ENCODE measurements around the gene ZNF3. TPM values are rescaled to one million over a fixed set of nuclear protein-coding genes. Genes with fewer than 3 reads are reported as not detected.

ZNF3 gene
- total and polyA plus RNA-seq, 9 of the 15 experiments (the other 6 are each of a cell fraction or from before 2014, with no cell fraction given): 30.0 to 64.9 (median 51.5) TPM

DNA sequence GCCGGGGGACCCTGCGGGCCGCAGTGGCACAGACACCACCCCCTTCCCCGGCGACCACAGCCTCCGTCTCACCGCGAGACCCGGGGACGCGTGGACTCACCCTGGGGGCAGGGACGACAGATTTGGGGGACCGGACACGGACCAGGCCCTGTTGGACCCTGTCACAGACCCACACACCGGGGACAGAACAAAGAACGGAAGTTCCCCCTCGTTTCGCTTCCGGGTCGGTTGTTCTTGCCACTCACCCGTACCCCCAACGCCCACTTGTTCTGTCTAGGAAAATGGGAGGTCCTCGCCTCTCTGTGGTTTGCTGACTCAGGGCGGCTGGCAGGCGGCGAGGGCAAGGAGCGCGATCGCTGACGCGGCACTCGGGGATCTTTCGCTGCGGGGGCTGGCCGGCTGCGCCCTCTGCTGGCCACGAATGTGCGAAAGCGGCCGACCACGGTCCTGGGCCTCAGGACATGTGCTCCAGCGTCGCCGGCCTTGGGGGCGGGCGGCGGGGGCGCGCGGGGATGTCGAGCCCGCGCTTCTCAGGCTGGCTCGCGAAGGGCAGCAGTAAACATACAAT is at the start of gene ZNF3 (continued):
- TF ChIP-seq ZNF507 (tag; conservative IDR thresholded peaks at IDR 0.05) (no peak; the same call in 1 of the 2 replicates), SMARCA4 (IDR thresholded peaks at IDR 0.05) (0 out of 2 replicates have a peak, but pooled peaks have one; percentile 7), SMAD4 (CRISPR knock-in tag; conservative IDR thresholded peaks at IDR 0.05) (peak; percentile 75), ZSCAN32 (CRISPR knock-in tag; IDR thresholded peaks at IDR 0.05) (0 out of 2 replicates have a peak, but pooled peaks have one; percentile 29), KLF10 (CRISPR knock-in tag; IDR thresholded peaks at IDR 0.05) (no peak), FUS (optimal IDR thresholded peaks at IDR 0.05; ENCODE audit: low read depth, low read length) (peak; percentile 53), PML (IDR thresholded peaks at IDR 0.05; ENCODE audit: low read length) (peak; percentile 74), MEF2A (IDR thresholded peaks at IDR 0.05; ENCODE audit: control insufficient read depth, low read depth, low read length) (0 out of 2 replicates have a peak, but pooled peaks have one; percentile 58), EZH2 (IDR thresholded peaks at IDR 0.05; ENCODE audit: borderline replicate concordance, low read depth, low read length) (no peak), HDAC2 (IDR thresholded peaks at IDR 0.05) (peak; percentile 17; the same call in 1 of the 2 replicates), SUPT5H (IDR thresholded peaks at IDR 0.05) (peak; percentile 86), CBX3 (IDR thresholded peaks at IDR 0.05; ENCODE audit: borderline replicate concordance in 1 of 2, low read length in 2 of 2) (peak in 1 of 2 experiments; percentile 93; a peak in 2 of 3 replicates), SMC3 (conservative IDR thresholded peaks at IDR 0.05; ENCODE audit: insufficient read depth, low read depth, low read length) (peak; percentile 91), ZNF707 (CRISPR knock-in tag; conservative IDR thresholded peaks at IDR 0.05) (no peak), U2AF1 (optimal IDR thresholded peaks at IDR 0.05; ENCODE audit: low read depth, low read length) (peak; percentile 80), SIX5 (IDR thresholded peaks at IDR 0.05; ENCODE audit: borderline replicate concordance in 1 of 2, insufficient read depth in 1 of 2, low read depth in 1 of 2, low read length in 2 of 2) (peak; percentile 48 to 57; a peak in 3 of 4 replicates), POLR2B (IDR thresholded peaks at IDR 0.05; ENCODE audit: low read depth, partially characterized antibody) (peak; percentile 85), NR2F6 (CRISPR knock-in tag; IDR thresholded peaks at IDR 0.05) (no peak)
- TF ChIP-seq, protein P1, sequence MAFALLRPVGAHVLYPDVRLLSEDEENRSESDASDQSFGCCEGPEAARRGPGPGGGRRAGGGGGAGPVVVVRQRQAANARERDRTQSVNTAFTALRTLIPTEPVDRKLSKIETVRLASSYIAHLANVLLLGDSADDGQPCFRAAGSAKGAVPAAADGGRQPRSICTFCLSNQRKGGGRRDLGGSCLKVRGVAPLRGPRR (CRISPR knock-in tag; IDR thresholded peaks at IDR 0.05): no peak
- TF ChIP-seq, protein P2, sequence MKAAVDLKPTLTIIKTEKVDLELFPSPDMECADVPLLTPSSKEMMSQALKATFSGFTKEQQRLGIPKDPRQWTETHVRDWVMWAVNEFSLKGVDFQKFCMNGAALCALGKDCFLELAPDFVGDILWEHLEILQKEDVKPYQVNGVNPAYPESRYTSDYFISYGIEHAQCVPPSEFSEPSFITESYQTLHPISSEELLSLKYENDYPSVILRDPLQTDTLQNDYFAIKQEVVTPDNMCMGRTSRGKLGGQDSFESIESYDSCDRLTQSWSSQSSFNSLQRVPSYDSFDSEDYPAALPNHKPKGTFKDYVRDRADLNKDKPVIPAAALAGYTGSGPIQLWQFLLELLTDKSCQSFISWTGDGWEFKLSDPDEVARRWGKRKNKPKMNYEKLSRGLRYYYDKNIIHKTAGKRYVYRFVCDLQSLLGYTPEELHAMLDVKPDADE (conservative IDR thresholded peaks at IDR 0.05; ENCODE audit: control insufficient read depth, low read depth, low read length): peak; percentile 86; the same call in 1 of the 2 replicates
- TF ChIP-seq, protein P3, sequence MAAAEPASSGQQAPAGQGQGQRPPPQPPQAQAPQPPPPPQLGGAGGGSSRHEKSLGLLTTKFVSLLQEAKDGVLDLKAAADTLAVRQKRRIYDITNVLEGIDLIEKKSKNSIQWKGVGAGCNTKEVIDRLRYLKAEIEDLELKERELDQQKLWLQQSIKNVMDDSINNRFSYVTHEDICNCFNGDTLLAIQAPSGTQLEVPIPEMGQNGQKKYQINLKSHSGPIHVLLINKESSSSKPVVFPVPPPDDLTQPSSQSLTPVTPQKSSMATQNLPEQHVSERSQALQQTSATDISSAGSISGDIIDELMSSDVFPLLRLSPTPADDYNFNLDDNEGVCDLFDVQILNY (CRISPR knock-in tag; IDR thresholded peaks at IDR 0.05): no peak
- TF ChIP-seq, protein P4, sequence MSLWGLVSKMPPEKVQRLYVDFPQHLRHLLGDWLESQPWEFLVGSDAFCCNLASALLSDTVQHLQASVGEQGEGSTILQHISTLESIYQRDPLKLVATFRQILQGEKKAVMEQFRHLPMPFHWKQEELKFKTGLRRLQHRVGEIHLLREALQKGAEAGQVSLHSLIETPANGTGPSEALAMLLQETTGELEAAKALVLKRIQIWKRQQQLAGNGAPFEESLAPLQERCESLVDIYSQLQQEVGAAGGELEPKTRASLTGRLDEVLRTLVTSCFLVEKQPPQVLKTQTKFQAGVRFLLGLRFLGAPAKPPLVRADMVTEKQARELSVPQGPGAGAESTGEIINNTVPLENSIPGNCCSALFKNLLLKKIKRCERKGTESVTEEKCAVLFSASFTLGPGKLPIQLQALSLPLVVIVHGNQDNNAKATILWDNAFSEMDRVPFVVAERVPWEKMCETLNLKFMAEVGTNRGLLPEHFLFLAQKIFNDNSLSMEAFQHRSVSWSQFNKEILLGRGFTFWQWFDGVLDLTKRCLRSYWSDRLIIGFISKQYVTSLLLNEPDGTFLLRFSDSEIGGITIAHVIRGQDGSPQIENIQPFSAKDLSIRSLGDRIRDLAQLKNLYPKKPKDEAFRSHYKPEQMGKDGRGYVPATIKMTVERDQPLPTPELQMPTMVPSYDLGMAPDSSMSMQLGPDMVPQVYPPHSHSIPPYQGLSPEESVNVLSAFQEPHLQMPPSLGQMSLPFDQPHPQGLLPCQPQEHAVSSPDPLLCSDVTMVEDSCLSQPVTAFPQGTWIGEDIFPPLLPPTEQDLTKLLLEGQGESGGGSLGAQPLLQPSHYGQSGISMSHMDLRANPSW (CRISPR knock-in tag; IDR thresholded peaks at IDR 0.05): peak; percentile 98
- TF ChIP-seq, protein P5, sequence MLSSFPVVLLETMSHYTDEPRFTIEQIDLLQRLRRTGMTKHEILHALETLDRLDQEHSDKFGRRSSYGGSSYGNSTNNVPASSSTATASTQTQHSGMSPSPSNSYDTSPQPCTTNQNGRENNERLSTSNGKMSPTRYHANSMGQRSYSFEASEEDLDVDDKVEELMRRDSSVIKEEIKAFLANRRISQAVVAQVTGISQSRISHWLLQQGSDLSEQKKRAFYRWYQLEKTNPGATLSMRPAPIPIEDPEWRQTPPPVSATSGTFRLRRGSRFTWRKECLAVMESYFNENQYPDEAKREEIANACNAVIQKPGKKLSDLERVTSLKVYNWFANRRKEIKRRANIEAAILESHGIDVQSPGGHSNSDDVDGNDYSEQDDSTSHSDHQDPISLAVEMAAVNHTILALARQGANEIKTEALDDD (IDR thresholded peaks at IDR 0.05): no peak
